Fibroblast of lung (primary cell): ENCODE results near the gene ACLY. TPM values are rescaled to one million over a fixed set of nuclear protein-coding genes. Genes with fewer than 3 reads are reported as not detected.
A peak's percentile ranks its signal among the peaks of the same experiment; 100 is the strongest.
"Not testable (repeated sequence)": the region's sequence is repeated elsewhere in the genome, so short reads cannot be mapped to it uniquely, and the experiment has no call there.

Experiments
- DNase-seq, 2 donors: peaks; one replicate each; pipeline versions ENCODE4 v3.0.0 to v3.0.0-alpha.2; 2010; ENCODE audit warnings: low read depth in 2 of 2
- H2AFZ ChIP-seq: 2 replicates; pipeline ENCODE4 v1.5.1; 2012; ENCODE audit warnings: low read length, control low read depth, inconsistent platforms
- H3K27ac ChIP-seq: 2 replicates; pipeline ENCODE4 v1.5.1; 2011; ENCODE audit warnings: low read length, control low read depth; ENCODE audit not compliant: insufficient read depth
- H3K27me3 ChIP-seq: 2 replicates; pipeline ENCODE4 v1.5.1; 2011; ENCODE audit warnings: mild to moderate bottlenecking, low read length; ENCODE audit not compliant: control insufficient read depth, insufficient read depth
- H3K36me3 ChIP-seq: 2 replicates; pipeline ENCODE4 v1.5.1; 2011; ENCODE audit warnings: low read length; ENCODE audit not compliant: control insufficient read depth, insufficient read depth
- H3K4me1 ChIP-seq: 2 replicates; pipeline ENCODE4 v1.5.1; 2011; ENCODE audit warnings: low read length; ENCODE audit not compliant: control insufficient read depth, insufficient read depth; ENCODE audit errors: extremely low read depth
- H3K4me2 ChIP-seq: 2 replicates; pipeline ENCODE4 v1.5.1; 2011; ENCODE audit warnings: low read length, control low read depth; ENCODE audit not compliant: insufficient read depth; ENCODE audit errors: extremely low read depth
- H3K4me3 ChIP-seq, 4 experiments: fragments of 200-600 bp in 1 of 4; sonication (generic) in 1 of 4; replicated peaks in 1 of 4; 2 replicates each; pipeline ENCODE4 v1.5.1; 2011 to 2016; ENCODE audit warnings: low read length in 4 of 4, low read depth in 3 of 4, mild to moderate bottlenecking in 3 of 4, control low read depth in 2 of 4, inconsistent platforms in 1 of 4, mixed read lengths in 1 of 4; ENCODE audit not compliant: insufficient read depth in 1 of 4; ENCODE audit errors: control extremely low read depth in 1 of 4
- H3K79me2 ChIP-seq: 2 replicates; pipeline ENCODE4 v1.5.1; 2012; ENCODE audit warnings: mild to moderate bottlenecking, low read length, inconsistent platforms; ENCODE audit not compliant: control insufficient read depth, insufficient read depth
- H3K9ac ChIP-seq: 2 replicates; pipeline ENCODE4 v1.5.1; 2011; ENCODE audit warnings: mild to moderate bottlenecking, low read length, control low read depth; ENCODE audit not compliant: insufficient read depth
- H3K9me3 ChIP-seq: 2 replicates; pipeline ENCODE4 v1.5.1; 2012; ENCODE audit warnings: low read depth, low read length; ENCODE audit not compliant: control insufficient read depth, insufficient read depth
- H4K20me1 ChIP-seq: 2 replicates; pipeline ENCODE4 v1.5.1; 2011; ENCODE audit warnings: low read length; ENCODE audit not compliant: control insufficient read depth, insufficient read depth; ENCODE audit errors: extremely low read depth
- CTCF ChIP-seq, 2 donors: IDR thresholded peaks in 1 of 2; conservative IDR thresholded peaks in 1 of 2; 1 replicate in 1 of 2; 2 replicates in 1 of 2; pipeline ENCODE4 v1.5.1; 2011 to 2012; ENCODE audit warnings: low read length in 2 of 2, control low read depth in 1 of 2, inconsistent platforms in 1 of 2, low read depth in 1 of 2, mild to moderate bottlenecking in 1 of 2
- EZH2 ChIP-seq: IDR thresholded peaks from 2 replicates; pipeline ENCODE4 v1.5.1; 2012; ENCODE audit warnings: low read length, control low read depth, mild to moderate bottlenecking; ENCODE audit errors: missing control alignments
- polyA plus RNA-seq, 2 donors: library from polyadenylated mRNA; depleted of rRNA in 1 of 2; stranded (reverse) in 1 of 2; unstranded in 1 of 2; fragments of >200 nt; gene quantifications; 2 replicates each; pipeline ENCODE4 v1.2.1, GENCODE V29; 2011 to 2012; ENCODE audit warnings: missing spikeins in 1 of 2
- total RNA-seq: library from RNA; depleted of rRNA; stranded (reverse); fragments of >200 nt; gene quantifications from 2 replicates; pipeline ENCODE4 v1.2.1, GENCODE V29; 2014

The ACLY gene
- total and polyA plus RNA-seq, 2 donors (not counting 1 experiment from before 2014, with no cell fraction given) = 225 to 312 TPM

- no peak overlapping the region for H3K4me3 ChIP-seq
- DNase-seq = no peak
- H4K20me1 ChIP-seq = no peaks in the 10 kb centered on the region
- H3K27me3 ChIP-seq = no peaks in the 10 kb centered on the region
- no peak overlapping the region for H2AFZ ChIP-seq
- no peak overlapping the region for H3K27ac ChIP-seq
- peaks cover 5% of the 10 kb centered on the region for H3K79me2 ChIP-seq
- no peaks in the 10 kb centered on the region for H3K9me3 ChIP-seq
- peaks cover 5% of the 10 kb centered on the region for H3K36me3 ChIP-seq
- no peak for TF ChIP-seq EZH2
- TF ChIP-seq CTCF (conservative IDR thresholded peaks at IDR 0.05 in 1 of 2, IDR thresholded peaks at IDR 0.05 in 1 of 2; ENCODE audit: low read depth in 1 of 2, low read length in 2 of 2) = no peak
- no peak overlapping the region for H3K9ac ChIP-seq
- H3K4me1 ChIP-seq = no peaks in the 10 kb centered on the region
- H3K4me2 ChIP-seq = no peak overlapping the region
Observed at GRCh38 chr17:41849251-41849990, 69.3 kb downstream of the ACLY start.

GRCh38 chr17:41848788-41849187 is 70.0 kb downstream of the ACLY start:
- no peak for TF ChIP-seq EZH2
- TF ChIP-seq CTCF (conservative IDR thresholded peaks at IDR 0.05 in 1 of 2, IDR thresholded peaks at IDR 0.05 in 1 of 2; ENCODE audit: low read depth in 1 of 2, low read length in 2 of 2) = no peak
- H3K36me3 ChIP-seq = peaks cover 3% of the 10 kb centered on the region
- no peaks in the 10 kb centered on the region for H4K20me1 ChIP-seq
- no peak overlapping the region for H3K27ac ChIP-seq
- no peaks in the 10 kb centered on the region for H3K9me3 ChIP-seq
- no peaks in the 10 kb centered on the region for H3K27me3 ChIP-seq
- H3K9ac ChIP-seq = no peak overlapping the region
- no peak overlapping the region for H2AFZ ChIP-seq
- no peak overlapping the region for H3K4me3 ChIP-seq
- peak in 1 of 2 donors; percentile 46 for DNase-seq
- peaks cover 4% of the 10 kb centered on the region for H3K79me2 ChIP-seq
- no peaks in the 10 kb centered on the region for H3K4me1 ChIP-seq
- H3K4me2 ChIP-seq = no peak overlapping the region

- H3K79me2 ChIP-seq = peaks cover 2% of the 10 kb centered on the region
- no peaks in the 10 kb centered on the region for H3K27me3 ChIP-seq
- H3K9ac ChIP-seq = no peak overlapping the region
- H3K36me3 ChIP-seq = peaks cover 2% of the 10 kb centered on the region
- H4K20me1 ChIP-seq = no peaks in the 10 kb centered on the region
- H3K4me2 ChIP-seq = no peak overlapping the region
- peak in 1 of 2 donors; percentile 76 for DNase-seq
- no peaks in the 10 kb centered on the region for H3K4me1 ChIP-seq
- TF ChIP-seq CTCF (conservative IDR thresholded peaks at IDR 0.05 in 1 of 2, IDR thresholded peaks at IDR 0.05 in 1 of 2; ENCODE audit: low read depth in 1 of 2, low read length in 2 of 2) = no peak
- no peak for TF ChIP-seq EZH2
- H3K9me3 ChIP-seq = no peaks in the 10 kb centered on the region
- H3K4me3 ChIP-seq = no peak overlapping the region
- no peak overlapping the region for H3K27ac ChIP-seq
- H2AFZ ChIP-seq = no peak overlapping the region
Observed at GRCh38 chr17:41844971-41845370, 73.8 kb downstream of the ACLY start.

- not testable (repeated sequence) for H3K9ac ChIP-seq, H3K27ac ChIP-seq, H3K4me2 ChIP-seq, H2AFZ ChIP-seq, DNase-seq, H3K27me3 ChIP-seq, H3K36me3 ChIP-seq, H3K4me1 ChIP-seq, H3K79me2 ChIP-seq, H3K9me3 ChIP-seq, H3K4me3 ChIP-seq, H4K20me1 ChIP-seq
Observed at GRCh38 chr17:41840781-41841180, 78.0 kb downstream of the ACLY start.

GRCh38 chr17:41839448-41839847 is 79.3 kb downstream of the ACLY start:
- not testable (repeated sequence) for H4K20me1 ChIP-seq, H2AFZ ChIP-seq, H3K36me3 ChIP-seq, H3K4me3 ChIP-seq, H3K79me2 ChIP-seq, H3K9me3 ChIP-seq, H3K27me3 ChIP-seq, H3K27ac ChIP-seq, DNase-seq, H3K4me2 ChIP-seq, H3K4me1 ChIP-seq, H3K9ac ChIP-seq
